Sigmoid colon (tissue), 7 donors: ENCODE data around the gene GNAI2. TPM values are rescaled to one million over a fixed set of nuclear protein-coding genes. Genes with fewer than 3 reads are reported as not detected.

Source experiments
- DNase-seq: peaks from one replicate; pipeline ENCODE4 v3.0.0-alpha.2; 2019
- H3K27ac ChIP-seq, 4 donors: fragments of 200-600 bp; sonication (generic); one replicate each; pipeline ENCODE4 v1.5.1; 2016 to 2019; ENCODE audit warnings: mild to moderate bottlenecking in 1 of 4
- H3K27me3 ChIP-seq, 3 donors: fragments of 200-600 bp; sonication (generic); one replicate each; pipeline ENCODE4 v1.5.1; 2019; ENCODE audit warnings: mild to moderate bottlenecking in 1 of 3
- H3K36me3 ChIP-seq, 4 donors: fragments of 200-600 bp; sonication (generic); one replicate each; pipeline ENCODE4 v1.5.1; 2016 to 2019
- H3K4me1 ChIP-seq, 4 donors: fragments of 200-600 bp; sonication (generic); one replicate each; pipeline ENCODE4 v1.5.1; 2017 to 2019
- H3K4me3 ChIP-seq, 4 donors: fragments of 200-600 bp; sonication (generic); one replicate each; pipeline ENCODE4 v1.5.1; 2017 to 2019; ENCODE audit warnings: mild to moderate bottlenecking in 2 of 4, moderate library complexity in 1 of 4
- H3K9me3 ChIP-seq, 4 donors: fragments of 200-600 bp in 3 of 4; sonication (generic) in 3 of 4; one replicate each; pipeline versions ENCODE4 v1.5.1 to v1.6.1; 2013 to 2019
- EP300 ChIP-seq, 4 donors: sonication (generic); formaldehyde crosslinking; IDR thresholded peaks; one replicate each; pipeline ENCODE4 v1.6.1; 2017; ENCODE audit warnings: antibody characterized with exemption in 4 of 4
- POLR2A ChIP-seq, 2 donors: fragments of 450-650 bp; IDR thresholded peaks; one replicate each; pipeline ENCODE4 v1.6.1; 2016; ENCODE audit warnings: antibody characterized with exemption in 2 of 2, mild to moderate bottlenecking in 2 of 2, moderate library complexity in 2 of 2
- POLR2AphosphoS5 ChIP-seq, 4 donors: sonication (generic); formaldehyde crosslinking; IDR thresholded peaks; one replicate each; pipeline ENCODE4 v1.6.1; 2017; ENCODE audit warnings: antibody characterized with exemption in 4 of 4
- WGBS, 2 donors: extraction: QIAGEN DNeasy Blood & Tissue Kit; methylation state at CpG; one replicate each; pipeline ENCODE4 v1.1.7; 2013; 5-methylcytosine and 5-hydroxymethylcytosine counted together
- intact Hi-C: fragments of 100-400 bp; cut with DNase I; formaldehyde crosslinking; loops from one replicate; pipeline ENCODE4 v1.15.1; 2023
- polyA plus RNA-seq, 3 donors: library from polyadenylated mRNA; stranded (reverse); fragments of 200-250 nt; gene quantifications; one replicate each; pipeline ENCODE4 v1.2.3, GENCODE V29; 2013
- total RNA-seq, 4 donors: library from RNA; depleted of rRNA; stranded (reverse); fragments of >200 nt; gene quantifications; one replicate each; pipeline ENCODE4 v1.1.0, GENCODE V29; 2016
- TF ChIP-seq, protein P1 (sequence below), 4 experiments: fragments of 450-650 bp in 3 of 4; fragments of 200-600 bp in 1 of 4; IDR thresholded peaks; one replicate each; pipeline ENCODE4 v1.5.1; 2016 to 2019; ENCODE audit warnings: antibody characterized with exemption in 4 of 4, mild to moderate bottlenecking in 3 of 4, moderate library complexity in 2 of 4
- donor health status: healthy with polysubstance abuse.
- donor health status: Bipolar disorder and iron deficiency.
- donor health status: healthy.

GNAI2 gene
- total and polyA plus RNA-seq, 7 donors, result 43.9 to 171 (median 149) TPM

DNA sequence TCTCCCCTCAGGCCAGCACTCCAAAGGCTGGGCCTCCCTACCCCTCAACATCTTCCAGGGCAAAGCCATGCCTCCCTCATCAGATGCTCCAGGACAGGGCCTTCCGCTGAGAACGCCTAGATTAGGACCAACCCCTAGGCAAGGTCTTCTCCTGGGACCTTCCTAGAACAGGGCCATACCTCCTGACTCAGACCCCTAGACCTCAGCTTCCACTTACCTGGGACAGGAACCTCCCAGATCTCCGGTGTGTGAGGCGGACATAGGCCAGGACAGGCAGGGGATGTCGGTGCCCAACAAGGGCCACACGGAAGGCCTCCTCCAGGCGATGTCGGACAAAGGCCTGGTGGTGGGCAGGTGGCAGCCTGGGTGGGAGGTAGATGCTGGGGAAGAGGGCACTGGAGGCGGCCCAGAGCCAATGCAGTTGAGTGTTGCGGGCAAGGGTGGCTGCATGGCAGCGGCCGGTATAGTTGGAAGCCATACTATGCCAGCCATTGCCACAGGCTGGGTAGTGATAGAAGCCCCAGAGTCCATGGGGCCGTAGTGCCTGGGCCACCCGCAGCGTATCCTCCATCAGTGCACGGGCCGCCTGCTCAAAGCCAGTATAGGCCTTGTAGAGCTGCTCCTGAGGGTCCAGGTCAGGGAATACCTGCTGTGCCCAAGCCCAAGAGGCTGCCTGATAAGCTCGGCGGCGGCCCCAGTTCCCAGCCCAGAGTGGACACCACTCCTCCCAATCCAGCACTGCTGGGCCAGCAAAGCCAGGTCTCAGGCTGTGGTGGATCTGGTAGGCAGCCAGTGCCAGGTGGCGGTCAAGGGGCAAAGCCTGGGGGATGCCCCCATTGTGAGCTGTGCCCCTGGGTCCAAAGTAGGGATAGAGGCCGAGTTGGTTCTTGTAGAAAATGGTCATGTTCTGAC, 58.7 kb downstream of the GNAI2 start:
- peak; percentile 67 for DNase-seq
- Histone ChIP-seq H3K9me3 (no peaks in the 10 kb centered on the region), H3K36me3 (peaks cover 1 to 8% (median 5%) of the 10 kb centered on the region in 4 donors), H3K4me1 (peaks cover 4 to 47% (median 37%) of the 10 kb centered on the region in 4 donors), H3K27ac (no peak overlapping the region), H3K27me3 (no peaks in the 10 kb centered on the region), H3K4me3 (no peak overlapping the region)
- 95% methylated on average over 22 of the region's 22 CpGs for WGBS, 2 donors
- intact Hi-C loops, result no loop called here
- TF ChIP-seq, protein P1, sequence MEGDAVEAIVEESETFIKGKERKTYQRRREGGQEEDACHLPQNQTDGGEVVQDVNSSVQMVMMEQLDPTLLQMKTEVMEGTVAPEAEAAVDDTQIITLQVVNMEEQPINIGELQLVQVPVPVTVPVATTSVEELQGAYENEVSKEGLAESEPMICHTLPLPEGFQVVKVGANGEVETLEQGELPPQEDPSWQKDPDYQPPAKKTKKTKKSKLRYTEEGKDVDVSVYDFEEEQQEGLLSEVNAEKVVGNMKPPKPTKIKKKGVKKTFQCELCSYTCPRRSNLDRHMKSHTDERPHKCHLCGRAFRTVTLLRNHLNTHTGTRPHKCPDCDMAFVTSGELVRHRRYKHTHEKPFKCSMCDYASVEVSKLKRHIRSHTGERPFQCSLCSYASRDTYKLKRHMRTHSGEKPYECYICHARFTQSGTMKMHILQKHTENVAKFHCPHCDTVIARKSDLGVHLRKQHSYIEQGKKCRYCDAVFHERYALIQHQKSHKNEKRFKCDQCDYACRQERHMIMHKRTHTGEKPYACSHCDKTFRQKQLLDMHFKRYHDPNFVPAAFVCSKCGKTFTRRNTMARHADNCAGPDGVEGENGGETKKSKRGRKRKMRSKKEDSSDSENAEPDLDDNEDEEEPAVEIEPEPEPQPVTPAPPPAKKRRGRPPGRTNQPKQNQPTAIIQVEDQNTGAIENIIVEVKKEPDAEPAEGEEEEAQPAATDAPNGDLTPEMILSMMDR (IDR thresholded peaks at IDR 0.05), result no peak
- TF ChIP-seq POLR2AphosphoS5 (IDR thresholded peaks at IDR 0.05), result no peak
- TF ChIP-seq EP300 (IDR thresholded peaks at IDR 0.05), result no peak
- no peak for TF ChIP-seq POLR2A (IDR thresholded peaks at IDR 0.05)

DNA sequence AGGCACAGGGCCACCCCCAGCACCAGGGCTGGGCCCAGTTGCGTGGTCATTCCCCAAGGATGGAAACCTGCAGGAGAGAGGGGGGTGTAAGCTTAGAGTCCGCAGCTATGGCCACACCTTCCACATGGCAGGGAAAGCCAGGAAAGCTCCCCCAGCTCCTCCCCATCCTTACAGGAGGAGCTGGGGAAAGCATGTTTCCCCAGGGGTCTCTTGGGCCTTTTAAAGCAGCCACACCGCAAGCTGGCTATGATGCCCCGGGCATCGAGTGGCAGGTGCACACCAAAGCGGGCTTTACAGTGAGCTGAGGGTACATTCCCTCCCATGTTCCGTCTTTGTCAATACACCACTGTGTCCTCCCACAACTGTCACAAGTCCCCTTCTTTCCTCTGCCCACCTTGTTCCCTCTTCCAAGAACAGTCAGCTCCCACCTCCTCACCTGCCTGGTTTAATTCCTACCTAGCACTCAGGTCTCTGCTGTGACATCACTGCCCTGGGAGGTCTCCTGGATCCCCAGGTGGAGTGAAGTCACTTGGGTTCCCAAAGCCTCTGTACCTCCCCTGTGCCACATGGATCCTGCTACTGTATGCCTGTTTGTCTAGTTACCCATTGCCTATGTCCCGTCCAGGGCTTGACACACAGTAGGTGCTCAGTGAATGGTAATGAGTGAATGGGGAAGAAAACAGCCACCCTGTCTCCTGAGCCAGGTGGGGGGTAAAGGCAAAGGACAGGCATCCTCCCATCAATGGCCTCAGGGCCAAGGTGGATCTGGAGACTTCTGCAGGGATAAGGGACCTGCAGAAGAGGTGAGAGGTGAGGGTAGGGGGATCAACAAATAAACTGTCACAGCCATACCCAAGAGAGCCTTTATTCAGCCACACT, 59.8 kb downstream of the GNAI2 start:
- 91 to 92% methylated on average over 8 of the region's 8 CpGs for WGBS, 2 donors
- no peaks in the 10 kb centered on the region for H3K27me3 ChIP-seq
- no peak overlapping the region for H3K27ac ChIP-seq
- intact Hi-C loops, result no loop called here
- peaks cover 4 to 51% (median 41%) of the 10 kb centered on the region in 4 donors for H3K4me1 ChIP-seq
- H3K9me3 ChIP-seq, result no peaks in the 10 kb centered on the region
- no peak overlapping the region for H3K4me3 ChIP-seq
- DNase-seq, result peak; percentile 60
- no peaks in the 10 kb centered on the region for H3K36me3 ChIP-seq
- no peak for TF ChIP-seq POLR2AphosphoS5 (IDR thresholded peaks at IDR 0.05)
- TF ChIP-seq, protein P1 (IDR thresholded peaks at IDR 0.05), result no peak
- TF ChIP-seq POLR2A (IDR thresholded peaks at IDR 0.05), result no peak
- TF ChIP-seq EP300 (IDR thresholded peaks at IDR 0.05), result no peak

DNA sequence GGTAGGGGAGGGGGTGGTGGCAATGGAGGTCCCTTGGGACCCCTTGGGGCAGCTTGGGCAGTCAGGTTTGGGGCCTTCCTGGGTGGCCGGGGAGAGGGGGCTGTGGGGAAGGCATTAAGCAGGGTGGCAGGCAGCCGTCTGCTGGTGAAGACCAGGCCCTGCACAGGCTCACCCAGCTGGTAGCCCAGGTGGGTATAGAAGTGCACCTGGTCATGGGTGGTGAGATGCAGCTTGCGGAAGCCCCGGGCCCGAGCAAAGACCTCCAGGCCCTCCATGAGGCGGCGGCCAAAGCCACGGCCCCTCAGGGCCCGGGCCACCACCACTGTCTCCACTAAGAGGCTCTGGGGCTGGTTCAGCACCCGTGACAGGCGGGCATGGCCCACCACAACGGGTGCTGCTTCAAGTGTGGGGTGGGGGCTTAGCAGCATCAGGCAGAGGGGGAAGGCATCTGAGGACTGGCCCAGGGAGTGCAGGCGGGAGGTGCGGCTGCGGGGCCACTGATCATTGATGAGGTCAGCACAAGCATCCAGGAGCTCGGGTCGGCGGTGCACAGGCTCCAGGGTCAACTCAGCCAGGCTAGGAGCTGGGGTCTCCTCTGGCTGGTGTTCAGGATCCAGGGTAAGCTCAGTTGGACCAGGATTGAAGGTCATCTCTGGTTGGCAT, 60.8 kb downstream of the GNAI2 start:
- WGBS, 2 donors, result 94% methylated on average over 18 of the region's 18 CpGs
- H3K27ac ChIP-seq, result no peak overlapping the region
- peaks cover 4 to 46% (median 36%) of the 10 kb centered on the region in 4 donors for H3K4me1 ChIP-seq
- no peaks in the 10 kb centered on the region for H3K9me3 ChIP-seq
- intact Hi-C loops, result no loop called here
- DNase-seq, result peak; percentile 68
- H3K27me3 ChIP-seq, result no peaks in the 10 kb centered on the region
- no peaks in the 10 kb centered on the region for H3K36me3 ChIP-seq
- TF ChIP-seq, protein P1 (IDR thresholded peaks at IDR 0.05), result no peak
- TF ChIP-seq POLR2A (IDR thresholded peaks at IDR 0.05), result no peak
- no peak for TF ChIP-seq EP300 (IDR thresholded peaks at IDR 0.05)
- no peak for TF ChIP-seq POLR2AphosphoS5 (IDR thresholded peaks at IDR 0.05)
- H3K4me3 ChIP-seq, result no peak overlapping the region

DNA sequence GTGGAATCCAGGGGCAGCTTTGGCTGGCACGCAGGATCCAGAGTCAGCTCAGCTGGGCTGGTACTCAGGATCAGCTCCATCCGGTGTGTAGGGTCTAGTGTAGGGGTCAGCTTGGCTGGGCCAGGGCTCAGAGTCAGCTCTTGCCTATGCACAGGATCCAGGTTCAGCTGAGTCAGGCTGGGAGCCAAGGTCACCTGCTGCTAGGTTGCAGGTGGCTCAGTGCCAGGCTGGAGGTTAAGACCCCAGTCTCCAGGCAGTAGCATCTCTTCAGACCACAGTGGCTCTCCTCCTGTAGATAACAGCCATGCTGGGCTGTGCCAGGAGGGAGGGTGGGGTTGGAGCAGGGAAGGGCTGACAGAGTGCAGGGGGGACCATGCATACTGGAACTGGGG, 61.4 kb downstream of the GNAI2 start:
- Histone ChIP-seq H3K4me1 (peaks cover 4 to 43% (median 37%) of the 10 kb centered on the region in 4 donors), H3K27me3 (no peaks in the 10 kb centered on the region), H3K9me3 (no peaks in the 10 kb centered on the region), H3K36me3 (no peaks in the 10 kb centered on the region), H3K27ac (no peak overlapping the region), H3K4me3 (no peak overlapping the region)
- 89 to 95% methylated on average over 2 of the region's 2 CpGs for WGBS, 2 donors
- intact Hi-C loops, result no loop called here
- DNase-seq, result peak; percentile 79
- TF ChIP-seq, protein P1 (IDR thresholded peaks at IDR 0.05), result no peak
- no peak for TF ChIP-seq POLR2AphosphoS5 (IDR thresholded peaks at IDR 0.05)
- TF ChIP-seq EP300 (IDR thresholded peaks at IDR 0.05), result no peak
- no peak for TF ChIP-seq POLR2A (IDR thresholded peaks at IDR 0.05)
